Measurements from ENCODE around the gene RTL5.

RTL5 gene

DNA sequence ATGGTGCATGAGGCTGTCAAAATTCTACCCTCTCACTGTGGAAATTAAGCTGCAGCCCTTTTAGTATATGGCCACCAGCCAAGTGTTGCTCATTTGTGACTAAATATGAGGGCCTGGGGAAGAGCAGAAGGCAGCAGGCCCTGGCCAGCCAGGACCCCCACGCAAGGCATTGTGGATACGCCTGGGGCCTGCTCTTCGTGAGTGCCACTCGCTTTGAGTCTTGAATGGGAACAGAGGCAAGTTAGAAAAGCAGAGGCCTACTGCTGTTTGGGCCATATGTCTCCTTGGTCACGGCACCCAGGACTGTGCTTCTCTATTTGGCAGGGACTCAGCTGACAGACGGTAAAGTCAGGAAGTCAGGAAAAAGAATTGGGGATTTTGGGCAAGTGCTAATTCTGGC lies 10.9 kb downstream of the RTL5 start:
- no peak for DNase-seq (ENCODE audit: low spot score)
- TF ChIP-seq, protein P1, sequence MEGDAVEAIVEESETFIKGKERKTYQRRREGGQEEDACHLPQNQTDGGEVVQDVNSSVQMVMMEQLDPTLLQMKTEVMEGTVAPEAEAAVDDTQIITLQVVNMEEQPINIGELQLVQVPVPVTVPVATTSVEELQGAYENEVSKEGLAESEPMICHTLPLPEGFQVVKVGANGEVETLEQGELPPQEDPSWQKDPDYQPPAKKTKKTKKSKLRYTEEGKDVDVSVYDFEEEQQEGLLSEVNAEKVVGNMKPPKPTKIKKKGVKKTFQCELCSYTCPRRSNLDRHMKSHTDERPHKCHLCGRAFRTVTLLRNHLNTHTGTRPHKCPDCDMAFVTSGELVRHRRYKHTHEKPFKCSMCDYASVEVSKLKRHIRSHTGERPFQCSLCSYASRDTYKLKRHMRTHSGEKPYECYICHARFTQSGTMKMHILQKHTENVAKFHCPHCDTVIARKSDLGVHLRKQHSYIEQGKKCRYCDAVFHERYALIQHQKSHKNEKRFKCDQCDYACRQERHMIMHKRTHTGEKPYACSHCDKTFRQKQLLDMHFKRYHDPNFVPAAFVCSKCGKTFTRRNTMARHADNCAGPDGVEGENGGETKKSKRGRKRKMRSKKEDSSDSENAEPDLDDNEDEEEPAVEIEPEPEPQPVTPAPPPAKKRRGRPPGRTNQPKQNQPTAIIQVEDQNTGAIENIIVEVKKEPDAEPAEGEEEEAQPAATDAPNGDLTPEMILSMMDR (IDR thresholded peaks at IDR 0.05; ENCODE audit: extremely low read depth, insufficient read depth, missing control alignments), result no peak
- in situ Hi-C loops (cut with MboI; ENCODE audit: low pct_unique_long_range_greater_than_20kb, low sequenced_read_pairs, unreplicated experiment), result loop anchor here (10.0 kb wide), 1 partner anchor 96 kb away; no protein-coding TSS in a partner anchor

DNA sequence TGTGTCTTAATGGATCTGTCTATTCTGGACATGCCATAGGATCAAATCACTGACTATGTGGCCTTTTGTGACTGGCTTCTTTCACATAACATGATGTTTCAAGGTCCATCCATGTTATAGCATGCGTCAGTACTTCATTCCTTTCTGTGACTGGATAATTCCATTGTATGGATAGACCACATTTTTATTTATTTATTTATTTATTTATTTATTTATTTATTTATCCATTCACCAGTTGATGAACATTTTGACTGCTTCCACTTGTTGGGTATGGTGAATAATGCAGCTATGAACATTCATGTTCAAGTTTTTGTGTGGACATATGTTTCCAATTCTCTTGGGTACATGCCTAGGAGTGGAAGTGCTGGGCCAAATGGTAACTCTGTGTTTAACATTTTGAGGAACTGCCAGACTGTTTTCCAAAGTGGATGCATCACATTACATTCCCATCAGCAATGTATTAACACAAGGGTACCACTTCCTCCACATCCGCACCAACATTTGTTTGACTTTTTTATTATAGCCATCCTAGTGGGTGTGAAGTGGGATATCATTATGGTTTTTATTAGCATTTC lies 14.0 kb downstream of the RTL5 start:
- no peak for DNase-seq (ENCODE audit: low spot score)
- TF ChIP-seq, protein P1 (IDR thresholded peaks at IDR 0.05; ENCODE audit: extremely low read depth, insufficient read depth, missing control alignments), result no peak
- in situ Hi-C loops (cut with MboI; ENCODE audit: low pct_unique_long_range_greater_than_20kb, low sequenced_read_pairs, unreplicated experiment), result no loop called here

DNA sequence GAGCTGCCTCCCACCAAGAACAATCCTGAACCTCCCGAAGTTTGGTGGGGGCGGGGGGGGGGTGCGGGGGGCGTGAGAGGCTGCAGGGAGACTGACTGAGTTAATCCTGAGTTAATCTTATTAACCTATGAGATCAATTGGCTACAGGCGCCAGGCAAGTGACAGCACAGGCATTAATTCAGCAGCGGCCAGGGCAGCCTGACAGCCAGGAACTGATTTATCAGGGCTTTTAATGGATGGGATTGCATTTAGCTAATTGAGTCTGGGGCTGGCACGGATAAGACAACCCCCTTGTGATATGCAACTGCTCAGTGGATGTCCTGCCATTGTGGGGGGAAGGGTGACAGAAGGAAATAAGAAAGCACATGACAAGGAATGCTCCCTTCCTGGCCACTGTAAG lies 16.3 kb downstream of the RTL5 start:
- no peak for DNase-seq (ENCODE audit: low spot score)
- TF ChIP-seq, protein P1 (IDR thresholded peaks at IDR 0.05; ENCODE audit: extremely low read depth, insufficient read depth, missing control alignments), result no peak
- in situ Hi-C loops (cut with MboI; ENCODE audit: low pct_unique_long_range_greater_than_20kb, low sequenced_read_pairs, unreplicated experiment), result no loop called here

DNA sequence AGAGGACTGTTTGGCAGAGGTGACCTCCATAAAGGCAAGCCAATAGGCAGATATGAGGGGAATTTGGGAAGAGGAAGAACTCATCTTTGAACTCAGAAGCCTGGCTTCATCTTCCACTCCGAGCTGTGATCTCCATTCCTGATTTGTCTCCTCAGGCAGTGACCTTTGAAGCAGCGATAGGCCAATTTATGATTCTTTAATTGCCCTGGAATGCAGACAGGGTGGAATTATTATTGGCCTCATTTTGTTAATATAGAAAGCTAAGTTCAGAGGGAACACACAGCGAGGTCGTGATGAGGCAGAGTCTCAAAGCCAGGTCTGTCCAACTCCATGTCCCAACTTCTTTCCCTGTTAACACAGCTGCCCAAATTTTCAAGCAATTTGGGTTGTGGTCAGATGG lies 16.9 kb downstream of the RTL5 start:
- no peak for DNase-seq (ENCODE audit: low spot score)
- TF ChIP-seq, protein P1 (IDR thresholded peaks at IDR 0.05; ENCODE audit: extremely low read depth, insufficient read depth, missing control alignments), result no peak

DNA sequence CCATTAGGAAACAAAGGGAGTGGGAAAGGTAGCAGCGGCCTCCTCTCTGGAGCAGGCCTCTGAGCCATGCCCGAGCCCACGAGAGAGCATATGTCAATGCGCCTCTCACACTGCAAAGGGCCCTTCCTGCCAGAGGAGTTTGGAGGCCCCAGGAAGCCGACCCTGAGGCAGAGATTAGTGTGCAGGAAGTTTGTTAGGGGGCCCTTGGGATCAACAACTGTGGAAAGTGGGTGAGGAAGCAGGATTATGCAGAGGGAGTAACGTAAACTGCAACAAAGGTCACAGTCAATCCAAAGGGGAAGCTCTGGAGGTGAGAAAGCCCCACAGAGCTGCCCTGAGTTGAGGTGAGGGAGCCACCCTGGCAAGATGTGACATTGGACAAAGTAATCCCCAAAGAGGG lies 17.4 kb downstream of the RTL5 start:
- in situ Hi-C loops (cut with MboI; ENCODE audit: low pct_unique_long_range_greater_than_20kb, low sequenced_read_pairs, unreplicated experiment), result no loop called here
- TF ChIP-seq, protein P1 (IDR thresholded peaks at IDR 0.05; ENCODE audit: extremely low read depth, insufficient read depth, missing control alignments), result no peak
- DNase-seq (ENCODE audit: low spot score), result no peak

More for the DNA sequence above, 16.9 kb downstream of the RTL5 start:
- in situ Hi-C loops (cut with MboI; ENCODE audit: low pct_unique_long_range_greater_than_20kb, low sequenced_read_pairs, unreplicated experiment), result no loop called here

DNA sequence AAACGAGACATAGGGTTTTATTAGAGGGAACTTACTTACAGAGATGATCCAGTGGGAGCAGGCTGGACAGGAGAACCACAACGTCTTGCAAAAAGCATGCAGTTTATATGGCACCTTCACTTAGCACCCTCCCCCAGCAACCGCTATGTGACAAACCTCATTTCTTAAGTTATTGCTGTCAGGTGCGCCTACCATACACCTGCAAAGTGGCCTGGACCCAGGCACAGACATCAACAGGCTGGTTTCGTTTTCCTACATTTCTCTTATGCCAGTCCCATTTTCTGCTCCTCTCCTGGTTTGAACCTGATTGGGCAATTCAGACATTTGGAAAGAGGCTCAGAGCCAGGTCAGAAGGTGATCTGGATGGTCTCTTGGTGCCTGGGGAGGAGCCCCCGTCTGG lies 18.3 kb downstream of the RTL5 start:
- DNase-seq (ENCODE audit: low spot score), result no peak
- TF ChIP-seq, protein P1 (IDR thresholded peaks at IDR 0.05; ENCODE audit: extremely low read depth, insufficient read depth, missing control alignments), result no peak
- in situ Hi-C loops (cut with MboI; ENCODE audit: low pct_unique_long_range_greater_than_20kb, low sequenced_read_pairs, unreplicated experiment), result no loop called here
